A673 (cell line): Measurements from ENCODE around the gene SDK1. TPM values are rescaled to one million over a fixed set of nuclear protein-coding genes. Genes with fewer than 3 reads are reported as not detected.

Experiments
- BruUV-seq: library from RNA; stranded (reverse); fragments of 400-500 nt; replicated peaks from 2 replicates; lab custom pipeline; 2021; lab: Mats Ljungman, UMichigan
- CTCF ChIA-PET: fragments of 300-600 bp; sonication (Branson Sonifier 250); formaldehyde crosslinking; loops from one replicate; lab custom pipeline; 2022; ENCODE audit warnings: antibody characterized with exemption; lab: Charles Lee
- POLR2A ChIA-PET: fragments of 300-600 bp; sonication (Branson Sonifier 250); formaldehyde crosslinking; loops from one replicate; lab custom pipeline; 2022; ENCODE audit warnings: antibody characterized with exemption; ENCODE audit not compliant: low non-redundant PET; lab: Charles Lee
- DNase-seq: peaks from one replicate; pipeline ENCODE4 v3.0.0-alpha.2; 2015; ENCODE audit warnings: low spot score
- H3K27ac ChIP-seq: fragments of 200-600 bp; sonication (generic); 2 replicates; pipeline ENCODE4 v1.5.1; 2016; ENCODE audit warnings: mixed run types, low read depth, mild to moderate bottlenecking, mixed read lengths, antibody characterized with exemption, low read length; ENCODE audit not compliant: poor library complexity, severe bottlenecking
- H3K27me3 ChIP-seq: fragments of 200-600 bp; sonication (generic); replicated peaks from 2 replicates; pipeline ENCODE4 v1.6.1; 2017; ENCODE audit warnings: mixed run types, low read depth, mild to moderate bottlenecking, mixed read lengths, antibody characterized with exemption, low read length; ENCODE audit not compliant: insufficient read depth, poor library complexity
- H3K36me3 ChIP-seq: fragments of 200-600 bp; sonication (generic); 2 replicates; pipeline ENCODE4 v1.6.1; 2016; ENCODE audit warnings: mixed run types, mild to moderate bottlenecking, mixed read lengths, antibody characterized with exemption, low read length; ENCODE audit not compliant: insufficient read depth, poor library complexity, severe bottlenecking
- H3K4me1 ChIP-seq: fragments of 200-600 bp; sonication (generic); 2 replicates; pipeline ENCODE4 v1.6.1; 2017; ENCODE audit warnings: mixed run types, mild to moderate bottlenecking, mixed read lengths, antibody characterized with exemption, low read length; ENCODE audit not compliant: insufficient read depth, poor library complexity, severe bottlenecking
- H3K4me3 ChIP-seq: fragments of 200-600 bp; sonication (generic); 2 replicates; pipeline ENCODE4 v1.5.1; 2016; ENCODE audit warnings: low read depth, mixed run types, mild to moderate bottlenecking, mixed read lengths, low read length; ENCODE audit not compliant: poor library complexity, severe bottlenecking
- H3K9me3 ChIP-seq: fragments of 200-600 bp; sonication (generic); 2 replicates; pipeline ENCODE4 v1.6.1; 2016; ENCODE audit warnings: mixed run types, low read depth, mild to moderate bottlenecking, mixed read lengths, antibody characterized with exemption, low read length; ENCODE audit not compliant: poor library complexity, severe bottlenecking
- CTCF ChIP-seq: fragments of 300-800, 200-600 bp; sonication (generic); conservative IDR thresholded peaks from 2 replicates; pipeline ENCODE4 v1.5.1; 2017; ENCODE audit warnings: low read depth, mild to moderate bottlenecking, antibody characterized with exemption, low read length, moderate library complexity, mixed read lengths
- EZH2 ChIP-seq: fragments of 200-600 bp; sonication (generic); IDR thresholded peaks from 2 replicates; pipeline ENCODE4 v1.6.1; 2017; ENCODE audit warnings: borderline replicate concordance, low read depth, mild to moderate bottlenecking, mixed read lengths, antibody characterized with exemption, low read length; ENCODE audit not compliant: poor library complexity, severe bottlenecking
- intact Hi-C: fragments of 100-400 bp; cut with micrococcal nuclease; formaldehyde crosslinking; loops from one replicate; pipeline ENCODE4 v1.10.0; 2022; ENCODE audit not compliant: unreplicated experiment
- total RNA-seq: library from RNA; stranded (reverse); gene quantifications from 2 replicates; pipeline ENCODE4 v1.2.3, GENCODE V29; 2021

The SDK1 gene
- total RNA-seq, 1 experiment from 2014 or later: 14.7 TPM

DNA sequence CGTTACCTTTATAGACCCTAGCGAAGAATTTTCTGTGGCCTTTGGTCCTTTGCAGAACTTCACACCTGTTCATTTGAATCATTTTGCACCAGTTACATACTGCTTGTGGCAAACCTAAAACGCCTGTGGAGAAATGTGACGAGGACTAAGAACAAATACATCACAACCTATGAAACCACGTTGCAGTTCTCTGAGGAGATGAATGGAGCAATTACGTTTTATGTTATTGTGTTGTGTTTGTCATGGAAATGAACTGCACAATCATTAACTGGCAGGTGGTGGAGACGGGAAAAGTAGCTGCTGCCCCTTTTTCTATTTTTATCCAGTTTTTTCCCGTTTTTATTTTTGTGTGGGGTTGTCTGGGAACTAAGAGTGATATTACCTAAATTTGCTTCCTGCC is 505.5 kb downstream of the SDK1 start:
- no peak for DNase-seq
- Histone ChIP-seq H3K4me3 (no peak overlapping the region), H3K9me3 (no peaks in the 10 kb centered on the region), H3K27ac (no peak overlapping the region), H3K4me1 (no peaks in the 10 kb centered on the region), H3K36me3 (no peaks in the 10 kb centered on the region), H3K27me3 (no peaks in the 10 kb centered on the region)
- intact Hi-C loops: no loop called here
- POLR2A ChIA-PET: no interaction called here
- CTCF ChIA-PET: no interaction called here
- no TSS peak for BruUV-seq
- TF ChIP-seq EZH2 (no peak), CTCF (no peak)

DNA sequence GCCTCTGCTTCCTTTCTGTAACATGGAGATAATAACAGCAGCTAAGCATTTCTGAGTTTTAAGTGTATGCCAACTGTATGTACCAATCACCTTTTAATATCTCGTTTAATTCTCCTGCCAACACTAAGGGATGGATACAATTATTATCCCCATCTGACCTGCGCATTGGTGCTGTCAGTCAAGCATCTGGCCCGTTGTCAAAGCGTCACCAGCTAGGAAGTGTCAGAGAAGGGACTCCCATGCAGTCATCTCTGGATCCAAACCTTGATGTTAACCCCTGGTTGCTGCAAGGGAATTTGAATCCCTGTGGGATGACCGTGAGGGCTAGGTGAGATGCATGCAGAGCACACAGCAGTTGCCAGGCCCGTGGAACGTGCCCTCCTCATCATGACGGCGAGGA is 506.8 kb downstream of the SDK1 start:
- Histone ChIP-seq H3K4me1 (no peaks in the 10 kb centered on the region), H3K9me3 (no peaks in the 10 kb centered on the region), H3K27me3 (no peaks in the 10 kb centered on the region), H3K4me3 (no peak overlapping the region), H3K27ac (no peak overlapping the region), H3K36me3 (no peaks in the 10 kb centered on the region)
- BruUV-seq: no TSS peak
- DNase-seq: no peak
- TF ChIP-seq CTCF: no peak
- TF ChIP-seq EZH2: no peak
- ChIA-PET POLR2A (no interaction called here), CTCF (no interaction called here)
- intact Hi-C loops: no loop called here

DNA sequence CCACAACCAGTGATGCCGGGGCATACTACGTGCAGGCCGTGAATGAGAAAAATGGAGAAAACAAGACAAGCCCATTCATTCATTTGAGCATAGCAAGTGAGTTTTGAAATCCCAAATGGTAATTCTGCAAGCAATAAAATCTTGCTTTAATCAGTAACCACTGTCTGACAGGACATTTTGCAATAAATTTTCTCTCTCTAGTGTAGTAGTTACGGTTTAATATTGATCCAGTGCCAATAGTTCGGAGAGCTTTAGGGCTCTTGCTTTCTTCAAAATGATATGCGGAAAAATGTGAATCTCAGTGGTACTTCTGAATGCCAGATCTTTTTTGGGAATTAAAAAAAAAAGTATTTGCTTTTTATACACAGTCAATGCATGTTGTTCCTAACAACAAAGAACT is 520.4 kb downstream of the SDK1 start:
- intact Hi-C loops: no loop called here
- ChIA-PET CTCF (no interaction called here), POLR2A (no interaction called here)
- H3K4me3 ChIP-seq: no peak overlapping the region
- no peaks in the 10 kb centered on the region for H3K36me3 ChIP-seq
- no peak for DNase-seq
- no peaks in the 10 kb centered on the region for H3K4me1 ChIP-seq
- no TSS peak for BruUV-seq
- H3K9me3 ChIP-seq: no peaks in the 10 kb centered on the region
- no peak overlapping the region for H3K27ac ChIP-seq
- TF ChIP-seq EZH2 (no peak), CTCF (no peak)
- H3K27me3 ChIP-seq: no peaks in the 10 kb centered on the region
